Immature natural killer cell (primary cell): Measurements from ENCODE around the gene RNF5. TPM values are rescaled to one million over a fixed set of nuclear protein-coding genes. Genes with fewer than 3 reads are reported as not detected.

ENCODE experiments used
- DNase-seq, 3 donors: peaks; one replicate each; pipeline ENCODE4 v3.0.0; 2022; ENCODE audit warnings: mixed read lengths in 1 of 3
- H3K27ac Mint-ChIP-seq, 6 donors: one replicate each; pipeline ENCODE4 v1.8.0; 2020; ENCODE audit warnings: mixed read lengths in 6 of 6, mild to moderate bottlenecking in 5 of 6, inconsistent platforms in 4 of 6, moderate library complexity in 3 of 6
- H3K27me3 Mint-ChIP-seq, 3 donors: one replicate each; pipeline ENCODE4 v1.8.0; 2020 to 2021; ENCODE audit warnings: low read depth in 3 of 3, mild to moderate bottlenecking in 3 of 3, mixed read lengths in 3 of 3, moderate library complexity in 3 of 3, inconsistent platforms in 1 of 3
- H3K36me3 Mint-ChIP-seq, 3 donors: one replicate each; pipeline ENCODE4 v1.8.0; 2020; ENCODE audit warnings: mixed read lengths in 3 of 3, inconsistent platforms in 2 of 3, mild to moderate bottlenecking in 2 of 3
- H3K4me1 Mint-ChIP-seq, 2 donors: one replicate each; pipeline ENCODE4 v1.8.0; 2020; ENCODE audit warnings: inconsistent platforms in 2 of 2, mild to moderate bottlenecking in 2 of 2, mixed read lengths in 2 of 2, moderate library complexity in 1 of 2
- H3K4me3 Mint-ChIP-seq, 5 donors: one replicate each; pipeline ENCODE4 v1.8.0; 2020; ENCODE audit warnings: mild to moderate bottlenecking in 5 of 5, mixed read lengths in 5 of 5, inconsistent platforms in 3 of 5, moderate library complexity in 3 of 5
- H3K9me3 Mint-ChIP-seq, 6 donors: one replicate each; pipeline ENCODE4 v1.8.0; 2020; ENCODE audit warnings: mild to moderate bottlenecking in 6 of 6, mixed read lengths in 6 of 6, inconsistent platforms in 4 of 6, moderate library complexity in 3 of 6
- polyA plus RNA-seq, 3 donors: library from polyadenylated mRNA; unstranded; fragments of 300-500 nt; fragmentation: Illumina TruSeq; gene quantifications; one replicate each; pipeline ENCODE4 v1.2.3, GENCODE V29; 2021

Gene RNF5
- polyA plus RNA-seq, 3 donors from 2014 or later = 126 to 190 (median 165) TPM

DNA sequence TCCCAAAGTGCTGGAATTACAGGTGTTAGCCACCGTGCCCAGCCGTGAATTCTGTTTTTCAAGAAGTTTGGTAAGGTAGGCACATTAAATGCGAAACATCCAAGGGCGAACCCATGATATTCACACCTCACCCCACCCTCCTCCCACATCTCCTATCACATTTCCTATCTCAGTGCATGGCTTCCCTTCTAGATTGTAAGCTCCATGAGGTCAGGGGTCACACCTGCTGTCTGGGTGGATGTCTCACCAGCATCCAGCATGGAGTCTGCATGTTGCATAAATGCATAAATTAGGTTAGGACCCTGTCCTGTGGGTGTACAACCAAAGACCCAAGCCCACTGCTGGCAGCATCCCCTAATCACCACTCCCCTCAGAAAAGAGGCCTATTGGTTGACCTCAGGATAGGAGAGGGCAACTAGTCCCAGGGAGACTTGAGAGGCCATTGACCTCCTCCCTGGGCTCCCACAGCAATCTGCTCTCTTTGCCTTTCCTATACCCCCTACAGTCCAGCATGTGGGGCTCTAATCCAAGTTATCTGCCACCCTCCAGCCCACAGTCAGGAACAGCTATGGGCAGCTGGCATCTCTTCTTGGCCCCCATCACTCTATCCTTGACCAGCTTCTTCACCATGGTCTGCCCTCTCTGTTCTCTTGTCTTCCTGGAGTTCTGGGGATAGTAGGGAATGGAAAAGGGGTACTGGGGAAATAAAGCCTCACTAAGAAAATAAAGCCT is 30.6 kb upstream of the RNF5 start:
- no peak for DNase-seq
- H3K4me1 Mint-ChIP-seq = peaks cover 30 to 48% of the 10 kb centered on the region in 2 donors
- H3K9me3 Mint-ChIP-seq = peaks cover 0 to 6% (median 2%) of the 10 kb centered on the region in 6 donors
- peaks cover 9 to 20% (median 10%) of the 10 kb centered on the region in 3 donors for H3K27me3 Mint-ChIP-seq
- H3K4me3 Mint-ChIP-seq = peak overlapping the region; percentile 89 to 97 (median 92)
- peaks cover 0 to 7% (median 0%) of the 10 kb centered on the region in 3 donors for H3K36me3 Mint-ChIP-seq
- H3K27ac Mint-ChIP-seq = peak overlapping the region in 3 of 6 donors; percentile 17 to 80 (median 67)

DNA sequence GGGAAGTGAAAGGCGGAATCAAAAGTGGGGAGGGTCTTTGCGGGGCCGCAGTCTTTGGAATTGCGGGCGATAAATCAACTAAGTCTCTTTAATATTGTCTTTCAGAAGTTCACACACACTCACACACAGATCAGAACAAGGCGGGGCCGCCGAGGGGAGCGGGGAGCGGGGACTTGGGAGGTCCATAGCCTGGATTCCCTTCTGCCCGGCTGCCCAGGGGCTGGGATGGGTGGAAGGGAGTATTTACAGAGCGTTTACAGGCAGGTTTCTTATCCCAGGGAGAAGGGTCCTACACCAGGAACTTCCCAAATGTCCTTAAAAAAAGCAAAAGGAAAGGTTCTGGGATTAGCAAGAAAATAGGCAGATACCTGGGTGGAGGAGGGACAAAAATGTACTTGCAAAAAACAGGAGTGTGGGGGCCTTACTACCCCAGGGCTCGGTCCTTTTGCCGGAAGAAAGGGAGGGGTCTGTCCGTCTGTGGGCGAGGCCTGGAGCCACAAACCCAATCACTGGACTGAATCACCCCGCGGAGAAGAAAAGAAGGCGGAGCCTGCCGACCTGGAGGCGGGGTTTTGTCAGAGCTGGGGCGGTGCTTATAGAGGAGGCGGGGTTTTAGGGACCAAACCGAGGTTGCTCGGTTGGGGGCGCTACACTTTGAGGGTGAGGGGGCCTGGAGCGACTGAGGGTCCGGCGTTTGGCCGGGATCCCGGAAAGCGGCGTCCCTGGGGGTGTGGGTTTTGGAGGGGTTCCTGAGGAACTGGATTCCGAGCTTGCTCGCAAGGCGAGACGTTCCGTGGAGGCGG is 29.7 kb upstream of the RNF5 start:
- Mint-ChIP-seq H3K36me3 (peaks cover 0 to 7% (median 0%) of the 10 kb centered on the region in 3 donors), H3K4me1 (peaks cover 37 to 57% of the 10 kb centered on the region in 2 donors), H3K4me3 (peak overlapping the region; percentile 89 to 97 (median 92)), H3K9me3 (peaks cover 0 to 6% (median 2%) of the 10 kb centered on the region in 6 donors), H3K27me3 (peaks cover 11 to 24% (median 12%) of the 10 kb centered on the region in 3 donors), H3K27ac (peak overlapping the region; percentile 65 to 92 (median 81))
- DNase-seq = peak; percentile 80 to 86 (median 85)

DNA sequence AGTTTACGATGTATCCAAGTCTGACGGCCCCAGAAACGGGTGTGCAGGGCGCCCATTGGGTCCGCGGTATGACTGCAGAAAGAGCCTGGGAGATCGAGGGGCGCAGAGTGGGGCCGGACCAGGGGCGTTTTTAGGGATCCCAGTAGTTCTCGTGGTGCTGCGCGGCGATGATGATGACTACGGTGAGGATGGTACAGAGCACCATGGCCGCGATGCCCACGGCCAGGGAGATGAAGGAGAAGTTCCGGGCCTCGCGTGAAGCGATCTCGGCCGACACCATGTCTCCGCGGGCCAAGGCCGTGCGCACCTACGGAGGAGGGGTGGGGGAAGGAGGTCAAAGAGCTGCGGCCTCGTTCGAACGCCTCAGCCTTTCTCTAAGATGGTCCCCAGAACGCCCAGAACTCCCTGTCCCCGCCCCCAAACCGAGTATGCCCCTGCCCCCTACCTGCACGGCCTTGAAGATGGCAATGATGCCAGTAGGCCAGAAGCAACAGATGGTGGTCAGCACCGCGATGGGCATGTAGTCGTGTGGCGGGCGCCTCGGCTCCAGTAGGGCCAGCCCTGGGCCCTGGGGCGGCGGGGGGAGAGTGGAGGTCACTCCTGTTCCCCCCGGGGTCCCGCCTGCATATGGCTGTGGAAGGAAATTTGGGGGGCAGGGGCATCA is 29.0 kb upstream of the RNF5 start:
- peaks cover 0 to 7% (median 0%) of the 10 kb centered on the region in 3 donors for H3K36me3 Mint-ChIP-seq
- H3K4me1 Mint-ChIP-seq = peaks cover 44 to 64% of the 10 kb centered on the region in 2 donors
- H3K27ac Mint-ChIP-seq = peak overlapping the region; percentile 65 to 92 (median 81)
- peaks cover 0 to 6% (median 2%) of the 10 kb centered on the region in 6 donors for H3K9me3 Mint-ChIP-seq
- H3K27me3 Mint-ChIP-seq = peaks cover 17 to 24% (median 17%) of the 10 kb centered on the region in 3 donors
- DNase-seq = no peak
- peak overlapping the region; percentile 89 to 97 (median 92) for H3K4me3 Mint-ChIP-seq

DNA sequence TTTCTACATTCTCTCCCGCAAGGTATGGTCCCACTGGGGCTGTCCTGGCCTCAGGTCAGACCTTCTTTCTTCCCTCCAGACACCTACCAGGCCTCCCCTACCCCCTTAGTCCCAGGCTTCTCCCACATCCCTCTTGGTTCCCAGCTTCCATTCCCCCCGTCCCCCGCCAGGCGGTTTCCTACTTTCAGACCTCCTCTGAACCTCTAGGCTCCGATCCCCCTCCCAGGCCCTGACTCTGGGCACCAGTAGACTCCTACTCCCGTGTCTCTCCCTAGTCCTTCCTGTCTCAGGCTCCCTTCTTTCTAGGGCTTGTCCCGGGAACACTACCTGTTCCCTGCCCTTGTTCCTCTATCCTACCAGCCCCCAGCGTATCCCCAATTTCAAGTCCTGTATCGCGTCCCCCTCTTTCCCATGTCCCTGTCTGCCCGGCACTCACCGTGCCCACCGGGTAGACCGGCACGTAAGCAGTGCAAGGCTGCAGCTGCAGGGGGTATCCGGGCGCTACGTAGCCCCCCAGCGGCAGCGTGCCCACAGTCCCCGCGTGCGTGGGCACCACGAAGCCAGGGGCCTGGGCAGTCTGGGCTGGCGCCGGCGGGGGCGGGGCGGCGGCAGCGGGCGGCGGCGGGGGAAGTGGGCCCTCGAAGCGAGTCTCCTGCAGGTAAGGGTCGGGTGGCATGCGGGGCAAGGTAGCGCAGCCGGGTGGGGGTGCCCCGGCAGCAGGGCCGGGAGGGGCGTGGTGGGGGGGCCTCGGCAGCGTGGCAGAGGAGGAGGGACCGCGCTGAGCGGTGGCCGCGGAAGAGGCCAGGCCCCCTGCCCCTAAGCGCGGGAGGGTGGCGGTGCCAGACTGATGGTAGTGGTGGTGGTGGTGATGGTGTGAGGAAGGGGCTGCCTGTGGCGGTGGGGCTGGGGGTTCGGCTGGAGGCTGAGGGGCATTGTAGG is 28.0 kb upstream of the RNF5 start:
- H3K36me3 Mint-ChIP-seq = peaks cover 0 to 7% (median 0%) of the 10 kb centered on the region in 3 donors
- peaks cover 53 to 74% of the 10 kb centered on the region in 2 donors for H3K4me1 Mint-ChIP-seq
- H3K9me3 Mint-ChIP-seq = peaks cover 0 to 6% (median 2%) of the 10 kb centered on the region in 6 donors

DNA sequence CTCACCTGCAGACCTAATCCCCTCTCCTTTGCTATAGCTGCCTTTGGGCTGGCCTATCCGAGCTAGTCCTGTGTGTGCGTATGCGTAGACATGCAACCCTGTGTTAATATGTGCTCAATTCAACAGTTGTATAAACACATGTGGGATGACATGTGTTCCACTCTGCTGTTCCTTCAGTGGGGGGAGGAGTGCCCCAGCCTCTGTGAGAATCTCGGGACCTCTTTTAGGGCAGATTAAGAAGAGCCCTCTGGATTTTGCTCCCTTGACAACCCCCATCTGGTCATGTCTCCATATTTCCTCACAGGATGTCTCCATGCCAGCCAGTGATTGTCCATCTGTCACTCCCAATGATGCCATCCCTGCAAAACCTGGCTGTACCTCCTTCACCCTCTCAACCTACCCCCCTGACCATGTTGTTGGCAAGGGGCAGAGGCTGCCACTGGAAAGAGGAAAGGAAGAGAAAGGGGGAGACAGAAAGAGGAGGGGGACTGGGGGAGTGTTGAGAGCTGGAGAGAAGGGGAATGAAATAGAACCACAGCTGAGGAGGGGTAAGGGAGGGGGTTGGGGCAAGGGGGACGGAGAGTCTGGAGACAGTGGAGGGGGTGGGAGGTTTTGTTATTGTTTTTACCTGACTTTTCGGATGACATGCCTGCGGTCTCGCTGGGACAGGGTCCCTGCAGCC is 26.9 kb upstream of the RNF5 start:
- Mint-ChIP-seq H3K27ac (peak overlapping the region in 3 of 6 donors; percentile 1 to 67 (median 8)), H3K36me3 (peaks cover 0 to 4% (median 0%) of the 10 kb centered on the region in 3 donors), H3K4me1 (peaks cover 58 to 73% of the 10 kb centered on the region in 2 donors), H3K4me3 (peak overlapping the region in 2 of 5 donors; percentile 21 to 60), H3K9me3 (peaks cover 0 to 6% (median 2%) of the 10 kb centered on the region in 6 donors), H3K27me3 (peaks cover 16 to 19% (median 18%) of the 10 kb centered on the region in 3 donors)
- DNase-seq = no peak

More for the DNA sequence above, 28.0 kb upstream of the RNF5 start:
- Mint-ChIP-seq H3K27ac (peak overlapping the region in 2 of 6 donors; percentile 1 to 12), H3K27me3 (peaks cover 18 to 23% (median 19%) of the 10 kb centered on the region in 3 donors), H3K4me3 (peak overlapping the region; percentile 17 to 57 (median 30))
- no peak for DNase-seq

DNA sequence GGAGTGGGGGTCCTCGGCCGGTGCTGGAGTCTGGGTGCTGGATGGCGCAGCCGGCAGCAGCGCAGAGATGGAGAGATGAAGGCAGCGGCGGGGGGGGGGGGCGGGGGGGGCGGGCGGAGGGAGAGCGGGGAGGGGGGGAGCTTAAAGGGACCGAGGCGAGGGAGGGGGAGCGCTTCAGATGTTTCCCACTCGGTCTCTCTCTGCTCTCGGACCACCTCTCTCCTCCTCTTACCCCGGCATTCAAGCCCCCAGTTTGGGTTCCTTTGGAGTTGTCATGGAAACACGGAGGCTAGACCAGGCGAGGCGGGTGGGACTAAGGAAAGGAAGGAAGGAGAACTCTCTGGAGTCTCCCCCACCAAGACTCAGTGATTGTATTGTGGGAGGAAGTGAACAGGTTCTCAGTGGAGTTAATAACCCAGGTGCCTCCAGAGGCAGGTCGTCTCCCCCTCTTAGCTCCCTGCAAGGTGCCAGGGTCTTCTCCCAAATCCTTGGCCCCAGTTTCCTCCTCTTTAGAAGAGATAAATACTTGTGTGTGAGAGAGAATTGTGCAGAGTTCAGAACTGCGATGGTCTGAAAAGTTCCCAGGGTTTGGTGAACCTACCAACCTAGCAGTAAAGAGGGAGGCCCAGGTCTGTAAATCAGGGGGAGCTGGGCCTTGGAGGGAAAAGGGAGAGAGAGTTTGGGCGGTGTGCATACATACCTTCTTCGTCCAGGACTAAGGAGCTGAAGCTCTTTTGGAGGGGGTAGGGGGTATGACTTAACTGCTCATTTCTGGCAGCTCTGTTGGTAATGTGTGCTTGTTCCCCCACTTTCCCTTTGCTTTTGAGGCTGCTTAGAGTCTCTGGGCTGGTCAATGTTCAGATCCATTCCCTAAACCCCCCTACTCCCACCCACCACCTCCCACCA is 26.1 kb upstream of the RNF5 start, which contains the start of gene PRRT1:
PRRT1 (minus strand) TSS at position 77 of the 906 bp plus-strand sequence. CDS start 112 bp downstream, outside the sequence.
- peaks cover 52 to 66% of the 10 kb centered on the region in 2 donors for H3K4me1 Mint-ChIP-seq
- no peaks in the 10 kb centered on the region for H3K36me3 Mint-ChIP-seq
- H3K9me3 Mint-ChIP-seq = peaks cover 0 to 6% (median 2%) of the 10 kb centered on the region in 6 donors
- H3K4me3 Mint-ChIP-seq = peak within 1 kb of the TSS; percentile 17 to 99 (median 71)
- no peak for DNase-seq
- H3K27me3 Mint-ChIP-seq = peaks cover 9 to 18% (median 17%) of the 10 kb centered on the region in 3 donors
- H3K27ac Mint-ChIP-seq = peak within 1 kb of the TSS in 5 of 6 donors; percentile 90 to 95 (median 94)

DNA sequence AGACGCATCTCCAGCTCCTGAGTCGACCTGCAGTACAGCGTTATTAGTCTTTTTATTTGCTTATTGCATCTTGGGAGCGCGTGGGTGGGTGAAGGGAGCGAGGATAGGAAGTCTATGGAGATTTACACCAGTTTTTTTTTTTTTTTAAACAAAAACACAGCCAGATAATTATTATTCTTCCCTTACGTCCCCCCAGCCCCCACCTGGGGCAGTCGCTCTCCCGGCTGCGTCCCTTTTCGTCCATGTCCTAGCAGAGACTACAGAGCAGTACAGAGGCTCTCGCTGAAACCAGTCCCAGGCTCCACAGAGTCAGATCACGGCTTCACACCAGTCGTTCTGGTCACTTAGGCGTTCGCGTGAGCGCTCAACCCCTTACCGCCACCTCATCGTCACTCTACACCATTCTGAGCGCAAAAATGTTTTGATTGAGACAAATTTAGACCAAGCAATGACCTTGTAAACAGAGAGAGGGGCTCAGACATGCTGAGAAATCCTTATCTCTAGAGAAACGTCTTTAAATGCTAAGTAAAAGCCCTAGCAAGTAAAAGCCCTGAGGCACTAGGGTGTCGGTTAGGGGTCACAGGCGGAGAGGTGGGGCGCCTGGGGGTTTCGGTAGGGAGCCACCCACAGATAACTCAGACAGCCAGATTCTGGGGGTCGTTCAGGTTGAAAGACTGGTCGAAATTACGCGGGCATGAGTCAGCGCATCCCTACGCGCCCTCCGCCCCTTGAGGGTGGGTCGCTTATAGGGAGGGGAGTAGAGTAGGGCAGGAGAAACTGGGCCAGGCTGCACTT is 25.2 kb upstream of the RNF5 start:
- Mint-ChIP-seq H3K27me3 (peaks cover 9 to 16% (median 15%) of the 10 kb centered on the region in 3 donors), H3K4me3 (peak overlapping the region; percentile 66 to 99 (median 71)), H3K4me1 (peaks cover 43 to 58% of the 10 kb centered on the region in 2 donors), H3K9me3 (peaks cover 0 to 2% (median under 1%) of the 10 kb centered on the region in 6 donors), H3K27ac (peak overlapping the region in 5 of 6 donors; percentile 90 to 95 (median 94)), H3K36me3 (peaks cover 4 to 7% (median 7%) of the 10 kb centered on the region in 3 donors)
- no peak for DNase-seq

DNA sequence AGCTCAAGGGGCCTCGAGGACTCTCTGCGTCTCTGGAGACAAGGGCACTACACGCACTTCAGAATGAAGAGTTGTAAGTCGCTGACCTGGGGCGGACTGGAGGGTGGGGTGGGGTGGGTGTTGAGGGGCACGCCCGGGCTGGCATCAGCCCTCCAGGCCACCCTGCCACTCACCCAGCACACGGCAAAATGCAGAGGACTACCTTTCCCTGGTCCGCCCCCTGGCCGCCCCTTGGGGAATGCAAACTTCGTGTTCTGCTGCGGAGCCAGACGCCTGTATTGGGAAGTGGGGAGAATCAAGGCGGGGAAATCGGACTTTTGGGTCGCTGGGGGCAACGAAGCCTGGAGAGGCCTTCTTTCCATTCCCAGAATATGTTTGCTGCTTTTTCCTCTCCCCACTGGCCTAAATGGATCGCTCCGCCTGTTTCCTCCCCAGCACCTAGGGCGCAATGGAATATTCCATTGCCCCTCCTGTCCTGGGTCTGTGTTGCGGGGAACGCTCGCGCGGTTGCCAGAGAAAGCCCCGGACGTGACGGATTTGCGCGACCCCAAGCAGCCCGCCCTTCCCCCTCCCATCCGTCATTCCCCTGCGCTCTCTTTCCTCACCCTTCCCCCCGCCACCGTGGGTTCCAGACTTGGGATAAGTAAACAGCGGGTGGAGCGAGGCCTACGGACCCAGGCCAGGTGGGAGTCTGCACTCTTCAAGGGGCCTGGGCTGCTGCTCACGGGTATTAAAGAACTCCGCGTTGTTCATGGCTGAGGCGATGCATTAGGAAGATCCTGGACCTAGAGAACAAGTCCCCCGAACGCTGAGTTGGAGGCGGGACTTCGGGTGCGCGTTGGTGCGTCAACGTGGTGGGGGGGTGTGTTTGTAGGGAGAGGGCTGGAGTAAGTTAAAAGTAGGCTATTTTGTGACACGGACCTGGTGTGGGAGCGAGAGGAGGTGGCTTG is 24.4 kb upstream of the RNF5 start, which contains the start of gene PPT2:
PPT2 (plus strand) TSS at position 578 of the 950 bp plus-strand sequence. CDS start 454 bp downstream, outside the sequence.
- Mint-ChIP-seq H3K4me1 (peaks cover 34 to 49% of the 10 kb centered on the region in 2 donors), H3K27me3 (peaks cover 9 to 16% (median 11%) of the 10 kb centered on the region in 3 donors), H3K36me3 (peaks cover 7 to 15% (median 8%) of the 10 kb centered on the region in 3 donors), H3K9me3 (no peaks in the 10 kb centered on the region), H3K27ac (peak within 1 kb of the TSS; percentile 89 to 99 (median 94)), H3K4me3 (peak within 1 kb of the TSS; percentile 95 to 100 (median 99))
- peak; percentile 83 to 85 (median 84) for DNase-seq

DNA sequence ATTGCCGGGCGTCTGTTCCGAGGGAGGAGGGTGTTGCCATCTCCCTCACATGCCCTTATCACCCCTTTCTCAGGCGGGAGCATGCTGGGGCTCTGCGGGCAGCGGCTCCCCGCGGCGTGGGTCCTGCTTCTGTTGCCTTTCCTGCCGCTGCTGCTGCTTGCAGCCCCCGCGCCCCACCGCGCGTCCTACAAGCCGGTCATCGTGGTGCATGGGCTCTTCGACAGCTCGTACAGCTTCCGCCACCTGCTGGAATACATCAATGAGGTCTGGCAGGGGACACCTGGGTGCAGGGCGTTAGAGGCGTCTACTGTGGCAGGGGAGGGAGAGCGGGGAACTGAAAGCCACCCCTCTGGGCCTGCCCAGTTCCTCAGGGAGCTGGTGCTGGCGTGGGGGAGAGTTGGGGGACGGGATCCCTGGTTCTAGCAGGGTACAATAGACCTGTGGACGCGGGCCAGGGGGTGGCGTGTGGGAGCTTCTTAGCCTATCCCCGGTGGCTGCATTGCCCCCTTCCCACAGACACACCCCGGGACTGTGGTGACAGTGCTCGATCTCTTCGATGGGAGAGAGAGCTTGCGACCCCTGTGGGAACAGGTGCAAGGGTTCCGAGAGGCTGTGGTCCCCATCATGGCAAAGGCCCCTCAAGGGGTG is 23.6 kb upstream of the RNF5 start:
- peak overlapping the region; percentile 95 to 100 (median 99) for H3K4me3 Mint-ChIP-seq
- peak overlapping the region; percentile 89 to 99 (median 94) for H3K27ac Mint-ChIP-seq
- peaks cover 30 to 45% of the 10 kb centered on the region in 2 donors for H3K4me1 Mint-ChIP-seq
- H3K9me3 Mint-ChIP-seq = no peaks in the 10 kb centered on the region
- peak; percentile 72 to 73 (median 72) for DNase-seq
- H3K27me3 Mint-ChIP-seq = peaks cover 9 to 16% (median 10%) of the 10 kb centered on the region in 3 donors
- peaks cover 7 to 15% (median 8%) of the 10 kb centered on the region in 3 donors for H3K36me3 Mint-ChIP-seq
